Activated CD4-positive, alpha-beta memory T cell treated with anti-CD3 and anti-CD28 coated beads, Interleukin-2, amount 10 ng/mL, durations not matched to agents 7 days and 5 days (primary cell): ENCODE measurements around the gene RBMY1A1. TPM values are rescaled to one million over a fixed set of nuclear protein-coding genes. Genes with fewer than 3 reads are reported as not detected.
"Not testable (repeated sequence)": the region's sequence is repeated elsewhere in the genome, so short reads cannot be mapped to it uniquely, and the experiment has no call there.

ENCODE experiments used
- CTCF ChIA-PET: fragments of 350-600 bp; sonication (Branson Sonifier 250); formaldehyde crosslinking; loops from one replicate; lab custom pipeline; 2021; ENCODE audit warnings: antibody characterized with exemption, inconsistent platforms; lab: Charles Lee
- POLR2A ChIA-PET: fragments of 350-600 bp; sonication (Branson Sonifier 250); formaldehyde crosslinking; loops from one replicate; lab custom pipeline; 2021; ENCODE audit warnings: antibody characterized with exemption; lab: Charles Lee
- DNase-seq: peaks from one replicate; pipeline ENCODE4 v3.0.0-alpha.2; 2020
- H3K27ac Mint-ChIP-seq: one replicate; pipeline ENCODE4 v1.8.0; 2021; ENCODE audit warnings: mild to moderate bottlenecking, mixed read lengths
- H3K27me3 Mint-ChIP-seq: one replicate; pipeline ENCODE4 v1.8.0; 2021; ENCODE audit warnings: mixed read lengths
- H3K36me3 Mint-ChIP-seq: one replicate; pipeline ENCODE4 v1.8.0; 2021; ENCODE audit warnings: low read depth, mixed read lengths
- H3K4me1 Mint-ChIP-seq: one replicate; pipeline ENCODE4 v1.8.0; 2021; ENCODE audit warnings: mixed read lengths
- H3K4me3 Mint-ChIP-seq: one replicate; pipeline ENCODE4 v1.8.0; 2021; ENCODE audit warnings: mild to moderate bottlenecking, mixed read lengths
- H3K9me3 Mint-ChIP-seq: one replicate; pipeline ENCODE4 v1.8.0; 2021; ENCODE audit warnings: mixed read lengths
- total RNA-seq, 2 experiments: library from RNA; stranded (reverse); gene quantifications; one replicate each; pipeline ENCODE4 v1.2.3, GENCODE V29; 2021

Gene RBMY1A1
- total RNA-seq, result not detected

DNA sequence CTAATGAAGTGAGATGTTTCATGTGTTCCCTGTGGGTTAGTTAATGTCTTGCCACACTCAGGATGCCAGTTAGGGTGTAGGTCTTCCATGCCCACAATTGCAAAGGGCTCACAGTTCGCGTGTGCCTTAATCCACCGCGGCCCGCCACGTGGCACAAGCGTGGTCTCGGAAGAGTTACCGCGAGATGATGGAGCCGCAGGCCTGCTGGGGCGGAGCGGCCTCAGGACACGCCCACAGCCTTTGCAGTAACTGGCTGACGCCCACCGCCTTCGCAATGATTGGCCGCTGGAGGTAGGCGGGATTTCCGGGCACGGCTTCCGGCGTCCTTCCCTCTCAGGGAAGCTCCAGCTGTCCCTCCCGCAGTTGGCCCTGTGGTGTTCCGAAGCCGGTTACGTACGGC, at the start of gene RBMY1A1:
TSS of gene RBMY1A1 (plus strand) at position 301 of the 400 bp plus-strand sequence. CDS start 2,013 bp downstream, outside the sequence.
- CTCF ChIA-PET, H3K9me3 Mint-ChIP-seq, H3K4me3 Mint-ChIP-seq, DNase-seq, H3K27ac Mint-ChIP-seq, H3K27me3 Mint-ChIP-seq, H3K36me3 Mint-ChIP-seq, H3K4me1 Mint-ChIP-seq, POLR2A ChIA-PET: not testable (repeated sequence)

DNA sequence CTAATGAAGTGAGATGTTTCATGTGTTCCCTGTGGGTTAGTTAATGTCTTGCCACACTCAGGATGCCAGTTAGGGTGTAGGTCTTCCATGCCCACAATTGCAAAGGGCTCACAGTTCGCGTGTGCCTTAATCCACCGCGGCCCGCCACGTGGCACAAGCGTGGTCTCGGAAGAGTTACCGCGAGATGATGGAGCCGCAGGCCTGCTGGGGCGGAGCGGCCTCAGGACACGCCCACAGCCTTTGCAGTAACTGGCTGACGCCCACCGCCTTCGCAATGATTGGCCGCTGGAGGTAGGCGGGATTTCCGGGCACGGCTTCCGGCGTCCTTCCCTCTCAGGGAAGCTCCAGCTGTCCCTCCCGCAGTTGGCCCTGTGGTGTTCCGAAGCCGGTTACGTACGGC, 23.6 kb upstream of the RBMY1A1 start, which contains the start of gene RBMY1B:
TSS of gene RBMY1B (plus strand) at position 301 of the 400 bp plus-strand sequence. CDS start 2,013 bp downstream, outside the sequence.
- H3K27ac Mint-ChIP-seq, H3K9me3 Mint-ChIP-seq, H3K4me1 Mint-ChIP-seq, DNase-seq, H3K4me3 Mint-ChIP-seq, H3K36me3 Mint-ChIP-seq, POLR2A ChIA-PET, H3K27me3 Mint-ChIP-seq, CTCF ChIA-PET: not testable (repeated sequence)

DNA sequence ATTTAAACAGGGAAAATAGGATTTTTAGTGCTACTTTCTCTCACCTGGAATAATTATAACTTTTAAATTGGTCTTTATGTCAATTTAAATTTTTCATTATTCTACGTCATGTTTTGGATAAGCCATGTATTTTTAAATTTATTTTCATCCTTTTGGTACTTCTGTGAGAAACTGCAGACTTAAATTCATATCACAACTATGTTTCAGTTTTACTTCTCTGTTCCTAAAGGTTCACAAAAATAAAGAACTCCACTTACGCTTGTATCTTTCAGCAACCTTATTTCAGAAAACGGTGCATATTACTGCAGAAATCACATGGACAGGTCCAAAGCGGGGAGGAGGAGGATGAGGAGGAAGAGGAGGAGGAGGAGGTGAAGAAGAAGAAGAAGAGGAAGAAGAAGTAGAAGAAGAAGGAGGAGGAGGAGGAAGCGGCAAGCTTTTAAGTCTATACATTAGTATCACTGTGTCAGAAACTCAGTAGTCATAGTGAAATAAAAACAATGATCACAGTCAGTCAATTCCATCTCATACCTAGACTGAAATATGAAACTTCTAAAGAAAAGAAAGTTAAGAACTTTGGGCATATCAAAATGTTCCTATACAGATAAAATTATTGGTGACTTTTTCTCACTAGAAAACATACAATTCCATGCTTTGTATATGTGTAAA, 24.8 kb downstream of the RBMY1A1 start:
- DNase-seq, H3K27me3 Mint-ChIP-seq, POLR2A ChIA-PET, H3K36me3 Mint-ChIP-seq, H3K9me3 Mint-ChIP-seq, CTCF ChIA-PET, H3K4me1 Mint-ChIP-seq, H3K4me3 Mint-ChIP-seq, H3K27ac Mint-ChIP-seq: not testable (repeated sequence)

DNA sequence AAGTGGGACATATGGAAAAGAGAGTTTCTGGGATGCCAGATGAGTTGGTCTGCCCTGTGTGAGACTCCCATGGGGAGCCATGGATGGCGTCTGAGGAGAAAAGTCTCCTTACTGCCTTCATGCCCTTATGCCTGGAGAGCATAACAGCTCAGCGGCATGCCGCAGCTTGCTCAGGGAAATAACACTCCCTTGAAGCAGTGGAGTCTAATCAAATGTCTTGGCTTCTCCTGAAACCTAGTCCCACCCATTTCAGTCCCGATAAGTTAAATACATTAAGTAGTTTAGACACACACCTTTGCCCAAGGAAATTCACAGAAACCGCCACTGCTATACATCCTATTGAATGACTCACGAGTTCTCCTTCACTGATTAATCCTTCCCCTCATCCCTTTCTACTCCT, 50.8 kb downstream of the RBMY1A1 start:
- H3K9me3 Mint-ChIP-seq, result no peaks in the 10 kb centered on the region
- no peak overlapping the region for H3K4me3 Mint-ChIP-seq
- H3K36me3 Mint-ChIP-seq, result no peaks in the 10 kb centered on the region
- no peaks in the 10 kb centered on the region for H3K27me3 Mint-ChIP-seq
- no peak for DNase-seq
- CTCF ChIA-PET, result no interaction called here
- H3K27ac Mint-ChIP-seq, result no peak overlapping the region
- peaks cover 2% of the 10 kb centered on the region for H3K4me1 Mint-ChIP-seq
- POLR2A ChIA-PET, result no interaction called here

DNA sequence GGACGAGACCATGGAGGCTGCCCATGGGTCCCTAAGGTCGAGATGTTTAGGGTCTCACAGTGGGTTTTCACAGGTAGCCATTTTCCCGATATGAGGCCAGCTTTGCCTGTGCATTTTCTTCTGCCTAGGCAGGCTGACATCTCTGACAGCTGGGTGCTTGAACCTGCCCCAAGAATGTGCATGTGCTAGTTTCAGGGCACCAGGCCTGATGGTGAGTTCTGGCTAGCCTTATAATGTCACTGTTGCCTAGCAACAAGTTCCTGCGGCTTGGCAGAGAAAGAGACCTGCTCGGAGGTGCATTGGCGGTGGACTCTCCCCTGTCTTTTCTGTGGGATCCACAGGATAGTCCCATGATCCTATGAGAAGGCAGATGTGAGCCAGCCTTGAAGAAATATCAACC, 51.8 kb downstream of the RBMY1A1 start:
- H3K4me3 Mint-ChIP-seq, H3K4me1 Mint-ChIP-seq, H3K27ac Mint-ChIP-seq, H3K27me3 Mint-ChIP-seq, POLR2A ChIA-PET, CTCF ChIA-PET, H3K9me3 Mint-ChIP-seq, DNase-seq, H3K36me3 Mint-ChIP-seq: not testable (repeated sequence)

DNA sequence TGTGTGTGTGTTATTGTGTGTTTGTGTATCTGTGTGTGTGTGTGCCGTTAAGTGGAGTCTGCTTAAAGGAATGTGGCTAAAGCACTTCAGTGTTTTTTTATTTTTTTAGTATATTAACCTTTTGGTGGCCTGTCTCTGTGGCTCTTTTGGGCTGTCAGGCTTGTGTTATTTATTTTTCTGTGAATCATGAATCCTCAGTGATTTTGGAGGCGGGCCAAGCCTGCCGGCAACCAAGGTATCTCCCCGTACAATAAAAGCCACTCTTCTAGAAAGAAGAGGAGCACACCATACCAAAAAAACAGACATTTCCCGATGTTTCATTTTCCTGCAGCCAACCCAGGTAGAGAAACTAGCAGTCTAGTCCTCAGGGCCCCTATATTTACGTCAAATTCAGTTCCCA, 57.4 kb downstream of the RBMY1A1 start:
- Mint-ChIP-seq H3K9me3 (no peaks in the 10 kb centered on the region), H3K4me3 (no peak overlapping the region), H3K27ac (no peak overlapping the region), H3K27me3 (no peaks in the 10 kb centered on the region), H3K4me1 (no peaks in the 10 kb centered on the region), H3K36me3 (no peaks in the 10 kb centered on the region)
- DNase-seq, result no peak
- CTCF ChIA-PET, result no interaction called here
- POLR2A ChIA-PET, result no interaction called here

DNA sequence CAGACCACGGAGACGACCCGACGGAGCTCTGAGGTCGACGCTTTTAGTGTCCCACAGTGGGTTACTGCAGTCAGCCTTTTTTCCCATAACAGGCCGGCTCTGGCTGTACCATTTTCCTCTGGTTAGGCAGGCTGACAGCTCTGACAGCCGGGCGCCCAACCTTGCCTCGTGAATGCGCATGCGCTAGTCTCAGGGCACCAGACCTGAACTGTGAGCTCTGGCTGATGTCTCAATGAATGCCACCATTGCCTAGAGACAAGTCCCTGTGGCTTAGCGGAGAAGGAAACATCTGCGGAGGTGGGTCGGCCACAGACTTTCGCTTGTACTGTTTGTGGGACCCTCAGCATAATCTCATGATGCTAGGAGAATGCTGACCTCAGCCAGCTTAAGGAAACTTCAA, 61.6 kb downstream of the RBMY1A1 start:
- H3K4me1 Mint-ChIP-seq, POLR2A ChIA-PET, H3K27me3 Mint-ChIP-seq, H3K4me3 Mint-ChIP-seq, CTCF ChIA-PET, H3K9me3 Mint-ChIP-seq, H3K27ac Mint-ChIP-seq, H3K36me3 Mint-ChIP-seq, DNase-seq: not testable (repeated sequence)

Other genes starting within 250 kb of the RBMY1A1 start
- not detected for gene RBMY1B, start 23.5 kb upstream of the RBMY1A1 start, total RNA-seq